Psoas muscle (tissue), 8 donors: Measurements from ENCODE around the gene SCN4B. TPM values are rescaled to one million over a fixed set of nuclear protein-coding genes. Genes with fewer than 3 reads are reported as not detected.

ENCODE experiments used
- ATAC-seq, 4 donors: fragments of 200-7000 bp; cut with Tn5 transposase; one replicate each; pipeline ENCODE4 v1.9.1; 2020; ENCODE audit warnings: moderate library complexity in 3 of 4, mild to moderate bottlenecking in 2 of 4
- DNase-seq, 2 donors: peaks; one replicate each; pipeline ENCODE4 v3.0.0-alpha.2; 2020
- H3K27ac ChIP-seq: fragments of 200-600 bp; one replicate; pipeline ENCODE4 v1.8.0; 2022
- H3K27me3 ChIP-seq, 3 donors: fragments of 200-600 bp in 1 of 3; one replicate each; pipeline versions ENCODE4 v1.6.1 to v1.8.0; 2013 to 2022; ENCODE audit warnings: low read length in 2 of 3, mild to moderate bottlenecking in 2 of 3, moderate library complexity in 1 of 3; ENCODE audit not compliant: insufficient read depth in 3 of 3
- H3K36me3 ChIP-seq, 2 donors: fragments of 200-600 bp in 1 of 2; one replicate each; pipeline versions ENCODE4 v1.6.1 to v1.8.0; 2013 to 2022; ENCODE audit warnings: low read depth in 1 of 2, mild to moderate bottlenecking in 1 of 2, moderate library complexity in 1 of 2; ENCODE audit not compliant: insufficient read depth in 1 of 2
- H3K4me1 ChIP-seq: fragments of 200-600 bp; one replicate; pipeline ENCODE4 v1.8.0; 2022
- H3K4me3 ChIP-seq: fragments of 200-600 bp; one replicate; pipeline ENCODE4 v1.8.0; 2022; ENCODE audit warnings: mild to moderate bottlenecking
- H3K9me3 ChIP-seq: fragments of 200-600 bp; one replicate; pipeline ENCODE4 v1.8.0; 2022
- WGBS, 3 donors: extraction: QIAGEN DNeasy Blood & Tissue Kit; methylation state at CpG; one replicate each; pipeline versions ENCODE4 v1.1.6 to v1.1.7; 2013; 5-methylcytosine and 5-hydroxymethylcytosine counted together
- intact Hi-C, 2 donors: fragments of 100-400 bp; cut with DNase I; formaldehyde crosslinking; loops; one replicate each; pipeline versions ENCODE4 v1.11.0 to v1.14.2; 2022
- polyA plus RNA-seq, 3 donors: library from polyadenylated mRNA; stranded (reverse); fragments of 200-250 nt; gene quantifications; one replicate each; pipeline ENCODE4 v1.2.3, GENCODE V29; 2013
- total RNA-seq, 4 donors: library from RNA; stranded (reverse); fragmentation: NEBNext Ultra II Directional in 2 of 4; extraction: Animal tissue kit (Norgen Biotek cat#: 25700) in 2 of 4; gene quantifications; one replicate each; pipeline versions ENCODE4 v1.2.1 to v1.2.4, GENCODE V29; 2021 to 2023
- TF ChIP-seq, protein P1 (sequence below): fragments of 200-600 bp; IDR thresholded peaks from one replicate; pipeline ENCODE4 v1.8.0; 2022; ENCODE audit warnings: antibody characterized with exemption
- donor health status: healthy with polysubstance abuse.
- donor health status: DM: no; HTN: no; CAD: no; lungs with moderate emphysema.
- donor health status: Bipolar disorder and iron deficiency.
- donor health status: healthy.
- donor health status: DM: yes; HTN: yes; CAD: no.
- donor health status: DM: no; HTN: no; CAD: no.
- donor health status: DM: no; HTN: no; CAD: no.
- donor health status: DM: yes; HTN: yes; CAD: no.

The SCN4B gene
- total and polyA plus RNA-seq, 7 donors = 3.6 to 15.1 (median 6.3) TPM

DNA sequence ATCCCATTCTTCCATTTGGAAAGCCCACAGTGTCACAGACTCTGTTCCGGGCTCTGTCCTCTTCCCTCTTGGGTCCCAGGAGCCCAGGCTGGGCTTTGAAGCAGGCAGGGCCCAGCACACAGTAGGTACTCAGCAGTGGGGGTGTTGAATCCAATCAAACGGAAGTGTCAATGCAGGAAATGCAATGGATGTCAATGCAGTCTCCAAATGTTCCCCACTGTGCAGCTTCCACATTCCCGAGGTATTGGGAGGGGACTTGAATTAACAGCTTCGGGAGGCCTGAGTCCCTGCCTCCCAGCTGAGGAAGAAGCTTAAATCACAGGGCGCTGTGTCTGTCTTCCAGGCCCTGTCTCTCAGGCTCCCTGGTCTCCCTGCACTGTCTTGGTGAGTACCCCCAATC lies 44.1 kb downstream of the SCN4B start:
- no peaks in the 10 kb centered on the region for H3K36me3 ChIP-seq
- TF ChIP-seq, protein P1, sequence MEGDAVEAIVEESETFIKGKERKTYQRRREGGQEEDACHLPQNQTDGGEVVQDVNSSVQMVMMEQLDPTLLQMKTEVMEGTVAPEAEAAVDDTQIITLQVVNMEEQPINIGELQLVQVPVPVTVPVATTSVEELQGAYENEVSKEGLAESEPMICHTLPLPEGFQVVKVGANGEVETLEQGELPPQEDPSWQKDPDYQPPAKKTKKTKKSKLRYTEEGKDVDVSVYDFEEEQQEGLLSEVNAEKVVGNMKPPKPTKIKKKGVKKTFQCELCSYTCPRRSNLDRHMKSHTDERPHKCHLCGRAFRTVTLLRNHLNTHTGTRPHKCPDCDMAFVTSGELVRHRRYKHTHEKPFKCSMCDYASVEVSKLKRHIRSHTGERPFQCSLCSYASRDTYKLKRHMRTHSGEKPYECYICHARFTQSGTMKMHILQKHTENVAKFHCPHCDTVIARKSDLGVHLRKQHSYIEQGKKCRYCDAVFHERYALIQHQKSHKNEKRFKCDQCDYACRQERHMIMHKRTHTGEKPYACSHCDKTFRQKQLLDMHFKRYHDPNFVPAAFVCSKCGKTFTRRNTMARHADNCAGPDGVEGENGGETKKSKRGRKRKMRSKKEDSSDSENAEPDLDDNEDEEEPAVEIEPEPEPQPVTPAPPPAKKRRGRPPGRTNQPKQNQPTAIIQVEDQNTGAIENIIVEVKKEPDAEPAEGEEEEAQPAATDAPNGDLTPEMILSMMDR = no peak
- H3K9me3 ChIP-seq = no peaks in the 10 kb centered on the region
- no peak overlapping the region for H3K27ac ChIP-seq
- no peak overlapping the region for H3K4me3 ChIP-seq
- no peak for ATAC-seq
- peaks cover 4% of the 10 kb centered on the region for H3K4me1 ChIP-seq
- H3K27me3 ChIP-seq = no peaks in the 10 kb centered on the region
- intact Hi-C loops = no loop called here
- no peak for DNase-seq
- WGBS, 3 donors = 63 to 82% (median 76%) methylated on average over 5 of the region's 5 CpGs

DNA sequence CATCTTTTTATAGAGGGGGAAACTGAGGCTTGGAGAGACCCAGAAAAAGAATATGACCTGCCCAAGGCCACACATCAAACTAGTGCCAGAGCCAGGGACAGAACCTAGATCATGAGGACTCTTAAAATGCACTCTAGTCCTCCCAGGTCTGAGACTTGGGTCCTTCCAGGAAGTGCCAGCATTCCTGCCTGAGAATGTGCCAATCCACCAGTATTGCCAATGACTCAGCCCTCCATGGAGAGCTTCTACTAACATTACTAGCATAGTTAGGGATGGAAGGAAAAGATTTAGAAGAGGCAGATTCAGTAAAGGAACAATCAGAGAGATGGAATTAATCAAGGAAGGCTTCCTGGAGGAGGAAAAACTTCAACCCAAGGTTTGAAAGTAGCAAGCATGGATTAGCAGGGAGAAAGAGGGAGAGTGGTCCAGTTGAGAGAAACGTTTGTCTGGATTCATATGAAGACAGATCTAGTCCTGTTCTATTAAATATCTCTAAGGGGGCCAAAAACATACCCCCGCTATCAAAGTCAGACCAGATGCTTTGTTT lies 45.8 kb downstream of the SCN4B start:
- no peak overlapping the region for H3K27ac ChIP-seq
- DNase-seq (no peak), ATAC-seq (no peak)
- H3K4me1 ChIP-seq = peaks cover 4% of the 10 kb centered on the region
- H3K36me3 ChIP-seq = no peaks in the 10 kb centered on the region
- H3K27me3 ChIP-seq = no peaks in the 10 kb centered on the region
- H3K4me3 ChIP-seq = no peak overlapping the region
- H3K9me3 ChIP-seq = no peaks in the 10 kb centered on the region
- intact Hi-C loops = no loop called here
- 77 to 84% (median 80%) methylated on average over 2 of the region's 2 CpGs for WGBS, 3 donors
- TF ChIP-seq, protein P1 = no peak

DNA sequence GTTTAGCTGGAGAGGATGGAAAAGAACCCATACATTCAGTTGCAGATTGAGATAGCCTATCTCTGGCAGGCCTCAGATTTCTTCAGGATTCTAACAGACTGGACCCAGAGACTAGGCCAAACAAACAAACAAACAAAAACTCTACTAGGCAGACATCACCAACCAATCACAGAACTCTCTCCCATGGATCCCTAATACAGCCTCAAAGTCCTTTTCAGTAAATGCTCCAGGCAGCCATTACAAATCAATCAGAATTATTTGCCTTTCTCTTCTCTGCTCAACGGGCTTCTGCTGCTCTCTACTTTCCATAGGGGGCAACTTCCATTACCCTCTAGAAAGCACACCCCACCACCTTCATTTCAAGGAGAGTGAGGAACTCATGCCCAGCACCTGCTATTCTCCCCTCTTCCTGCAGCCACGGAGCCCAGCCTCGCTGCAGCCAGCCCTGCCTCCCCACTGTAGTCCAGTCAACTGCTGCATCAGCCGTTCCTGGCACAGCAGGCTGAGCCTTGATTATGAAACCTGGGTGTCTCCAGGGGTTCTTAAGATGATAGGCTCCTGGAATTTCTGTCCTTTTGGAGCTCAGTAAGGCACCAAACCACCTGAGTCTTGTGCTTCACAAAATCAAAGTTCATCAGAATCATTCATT lies 46.8 kb downstream of the SCN4B start:
- no peak overlapping the region for H3K27ac ChIP-seq
- no peak for DNase-seq
- H3K36me3 ChIP-seq = no peaks in the 10 kb centered on the region
- intact Hi-C loops = no loop called here
- ATAC-seq = no peak
- H3K4me3 ChIP-seq = no peak overlapping the region
- no peaks in the 10 kb centered on the region for H3K9me3 ChIP-seq
- no peaks in the 10 kb centered on the region for H3K27me3 ChIP-seq
- TF ChIP-seq, protein P1 = no peak
- WGBS, 3 donors = 50 to 72% (median 55%) methylated on average over 4 of the region's 4 CpGs
- H3K4me1 ChIP-seq = peaks cover 7% of the 10 kb centered on the region

DNA sequence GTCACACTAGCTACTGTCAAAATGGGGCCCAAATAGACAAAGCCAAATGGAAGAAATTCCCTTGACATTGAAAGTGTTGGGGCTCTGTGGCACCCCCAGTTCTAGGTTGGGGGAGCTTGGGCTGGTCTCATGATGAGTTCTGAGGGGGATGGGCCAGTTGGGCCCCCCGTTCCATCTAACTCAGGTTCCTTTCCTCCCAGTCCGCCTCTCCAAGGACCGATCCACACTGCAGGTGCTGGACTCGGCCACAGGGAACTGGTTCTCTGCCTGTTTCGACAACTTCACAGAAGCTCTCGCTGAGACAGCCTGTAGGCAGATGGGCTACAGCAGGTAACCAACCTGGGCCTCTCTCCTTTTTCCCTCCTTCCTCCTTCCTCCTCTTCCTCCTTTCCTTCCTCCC lies 48.1 kb downstream of the SCN4B start:
- WGBS, 3 donors = 90 to 95% (median 93%) methylated on average over 6 of the region's 6 CpGs
- no peak overlapping the region for H3K27ac ChIP-seq
- intact Hi-C loops = no loop called here
- ATAC-seq (no peak), DNase-seq (no peak)
- H3K9me3 ChIP-seq = no peaks in the 10 kb centered on the region
- no peak overlapping the region for H3K4me3 ChIP-seq
- no peaks in the 10 kb centered on the region for H3K27me3 ChIP-seq
- TF ChIP-seq, protein P1 = no peak
- H3K36me3 ChIP-seq = no peaks in the 10 kb centered on the region
- H3K4me1 ChIP-seq = peaks cover 12% of the 10 kb centered on the region
